Measurements from ENCODE around the gene ADRA2C. TPM values are rescaled to one million over a fixed set of nuclear protein-coding genes. Genes with fewer than 3 reads are reported as not detected.

ADRA2C gene
- polyA plus RNA-seq (2012; ENCODE audit: low read depth, missing spikeins) = not detected

DNA sequence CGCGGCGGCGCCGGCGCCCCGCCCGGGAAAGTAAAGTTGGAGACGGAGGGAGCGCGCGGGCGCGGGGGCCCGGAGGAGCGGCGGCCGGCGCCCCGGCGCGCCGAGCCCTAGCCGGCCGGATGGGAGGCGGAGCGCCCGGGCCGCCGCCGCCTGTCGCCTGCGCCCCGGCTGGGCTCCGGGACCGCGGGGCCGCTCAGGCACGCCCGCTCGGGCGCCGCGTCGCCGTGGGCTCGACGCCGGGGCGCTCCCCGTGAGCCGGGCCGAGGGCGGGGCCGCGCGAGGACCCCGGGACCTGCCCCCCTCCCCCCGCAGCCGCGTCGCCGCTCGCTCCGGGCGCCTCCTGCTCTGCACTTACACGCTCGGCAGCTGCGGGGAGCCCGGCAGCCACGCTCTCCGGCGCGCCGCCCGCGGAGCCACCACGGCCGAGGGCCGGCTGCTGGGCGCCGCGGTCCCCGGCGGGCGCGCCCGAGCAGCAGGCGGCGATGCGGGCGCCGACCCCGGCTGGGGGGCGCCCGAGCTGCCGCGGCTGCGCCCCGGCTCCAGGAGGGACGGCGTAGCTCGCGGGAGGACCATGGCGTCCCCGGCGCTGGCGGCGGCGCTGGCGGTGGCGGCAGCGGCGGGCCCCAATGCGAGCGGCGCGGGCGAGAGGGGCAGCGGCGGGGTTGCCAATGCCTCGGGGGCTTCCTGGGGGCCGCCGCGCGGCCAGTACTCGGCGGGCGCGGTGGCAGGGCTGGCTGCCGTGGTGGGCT lies at the start of gene ADRA2C:
Gene ADRA2C (plus strand): TSS at position 350 of the 749 bp plus-strand sequence. CDS start 222 bp downstream, at position 572.
- DNase-seq (ENCODE audit: insufficient read length, low spot score) (peak; percentile 47), FAIRE-seq (no peak)
- TF ChIP-seq TAF1 (IDR thresholded peaks at IDR 0.05; ENCODE audit: low read depth, low read length) (no peak), SPI1 (IDR thresholded peaks at IDR 0.05; ENCODE audit: low read depth, low read length) (no peak), PAX5 (IDR thresholded peaks at IDR 0.05; ENCODE audit: insufficient read depth, low read length, severe bottlenecking) (no peak), POU2F2 (IDR thresholded peaks at IDR 0.05; ENCODE audit: low read depth, low read length) (no peak), POLR2A (IDR thresholded peaks at IDR 0.05; ENCODE audit: low read depth, low read length) (no peak), POLR2AphosphoS5 (IDR thresholded peaks at IDR 0.05; ENCODE audit: low read depth, low read length) (no peak)

DNA sequence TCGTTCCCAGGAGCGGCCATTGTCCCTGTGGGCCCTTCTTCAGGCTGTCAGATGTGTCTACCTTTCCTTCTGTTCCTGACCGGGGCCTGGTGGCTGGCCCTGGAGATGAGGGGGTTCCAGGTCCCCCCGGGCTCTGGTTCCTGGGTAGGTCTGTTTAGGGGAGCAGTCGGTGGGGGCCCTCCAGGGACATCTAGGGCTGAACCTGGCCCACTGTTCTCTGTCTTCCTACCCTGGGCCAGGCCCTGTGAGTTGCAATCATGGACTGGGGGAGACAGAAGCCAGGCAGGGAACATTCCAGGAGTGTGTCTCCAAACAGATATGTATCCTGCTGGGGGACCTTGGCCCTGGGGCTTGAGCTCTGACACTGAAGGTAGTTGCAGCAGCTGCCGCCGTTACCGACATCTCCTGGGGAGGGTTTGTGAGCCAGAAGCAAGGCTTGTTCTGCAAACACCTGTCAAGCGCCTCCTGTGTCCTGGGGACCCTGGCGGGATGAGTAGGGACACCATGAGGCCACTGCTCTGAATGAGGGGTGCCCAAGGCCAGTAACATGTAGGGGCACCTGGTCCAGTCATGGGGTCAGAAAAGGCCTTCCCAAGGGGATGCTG lies 49.5 kb upstream of the ADRA2C start:
- TF ChIP-seq TAF1 (IDR thresholded peaks at IDR 0.05; ENCODE audit: low read depth, low read length) = no peak
- TF ChIP-seq POLR2AphosphoS5 (IDR thresholded peaks at IDR 0.05; ENCODE audit: low read depth, low read length) = no peak
- no peak for TF ChIP-seq POLR2A (IDR thresholded peaks at IDR 0.05; ENCODE audit: low read depth, low read length)
- no peak for TF ChIP-seq PAX5 (IDR thresholded peaks at IDR 0.05; ENCODE audit: insufficient read depth, low read length, severe bottlenecking)
- TF ChIP-seq POU2F2 (IDR thresholded peaks at IDR 0.05; ENCODE audit: low read depth, low read length) = no peak
- no peak for TF ChIP-seq SPI1 (IDR thresholded peaks at IDR 0.05; ENCODE audit: low read depth, low read length)

GRCh38 chr4:3717241-3717640 lies 48.9 kb upstream of the ADRA2C start:
- TF ChIP-seq POLR2A (IDR thresholded peaks at IDR 0.05; ENCODE audit: low read depth, low read length) = no peak
- no peak for TF ChIP-seq TAF1 (IDR thresholded peaks at IDR 0.05; ENCODE audit: low read depth, low read length)
- TF ChIP-seq SPI1 (IDR thresholded peaks at IDR 0.05; ENCODE audit: low read depth, low read length) = no peak
- no peak for TF ChIP-seq POLR2AphosphoS5 (IDR thresholded peaks at IDR 0.05; ENCODE audit: low read depth, low read length)
- no peak for TF ChIP-seq POU2F2 (IDR thresholded peaks at IDR 0.05; ENCODE audit: low read depth, low read length)
- no peak for TF ChIP-seq PAX5 (IDR thresholded peaks at IDR 0.05; ENCODE audit: insufficient read depth, low read length, severe bottlenecking)
- DNase-seq (ENCODE audit: insufficient read length, low spot score) (no peak), FAIRE-seq (no peak)

More for the DNA sequence above, 49.5 kb upstream of the ADRA2C start:
- FAIRE-seq (no peak), DNase-seq (ENCODE audit: insufficient read length, low spot score) (no peak)

GRCh38 chr4:3718462-3718861 lies 47.7 kb upstream of the ADRA2C start:
- DNase-seq (ENCODE audit: insufficient read length, low spot score) (no peak), FAIRE-seq (no peak)
- no peak for TF ChIP-seq SPI1 (IDR thresholded peaks at IDR 0.05; ENCODE audit: low read depth, low read length)

DNA sequence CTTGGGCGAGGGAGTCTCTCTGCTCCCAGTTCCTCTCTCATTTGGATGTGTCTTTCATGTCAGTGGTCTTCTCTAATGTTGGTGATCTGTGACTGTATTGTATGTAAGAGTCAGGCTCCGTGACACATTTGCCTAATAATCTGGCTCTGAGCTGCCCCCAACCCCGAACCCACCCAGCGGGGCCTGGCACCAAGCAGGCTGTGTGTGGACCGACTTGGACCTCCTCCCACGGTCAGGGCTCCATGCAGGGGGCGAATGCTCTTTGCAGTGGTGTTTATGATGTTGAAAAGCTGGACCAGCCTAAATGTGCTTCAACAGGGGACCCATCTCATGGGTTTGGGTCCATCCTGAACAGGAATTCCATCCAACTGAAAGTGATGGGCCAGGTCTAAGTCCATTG lies 47.0 kb upstream of the ADRA2C start:
- FAIRE-seq (no peak), DNase-seq (ENCODE audit: insufficient read length, low spot score) (no peak)
- TF ChIP-seq POU2F2 (IDR thresholded peaks at IDR 0.05; ENCODE audit: low read depth, low read length) = no peak
- TF ChIP-seq PAX5 (IDR thresholded peaks at IDR 0.05; ENCODE audit: insufficient read depth, low read length, severe bottlenecking) = no peak
- TF ChIP-seq POLR2A (IDR thresholded peaks at IDR 0.05; ENCODE audit: low read depth, low read length) = no peak
- TF ChIP-seq POLR2AphosphoS5 (IDR thresholded peaks at IDR 0.05; ENCODE audit: low read depth, low read length) = no peak
- TF ChIP-seq SPI1 (IDR thresholded peaks at IDR 0.05; ENCODE audit: low read depth, low read length) = no peak
- no peak for TF ChIP-seq TAF1 (IDR thresholded peaks at IDR 0.05; ENCODE audit: low read depth, low read length)

DNA sequence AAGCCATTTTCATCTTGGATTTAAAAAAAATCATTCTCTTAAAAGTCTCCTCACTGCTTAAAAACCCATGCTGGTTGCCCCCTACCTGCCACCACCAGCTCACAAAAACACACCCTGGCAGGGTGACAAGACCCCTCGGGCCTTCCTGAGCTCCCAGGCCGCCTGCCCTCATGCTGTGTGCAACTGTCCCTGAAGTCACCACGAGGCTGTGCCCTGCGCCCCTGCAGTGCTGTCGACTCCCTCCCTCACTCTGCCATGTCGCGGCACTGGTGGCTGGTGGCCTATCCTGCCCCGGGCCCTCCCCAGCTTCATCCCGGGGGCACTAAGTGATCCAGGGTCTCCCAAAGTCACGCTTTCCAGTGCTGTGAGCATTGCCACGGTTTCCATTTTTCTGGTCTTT lies 46.3 kb upstream of the ADRA2C start:
- DNase-seq (ENCODE audit: insufficient read length, low spot score) (no peak), FAIRE-seq (no peak)
- no peak for TF ChIP-seq POLR2A (IDR thresholded peaks at IDR 0.05; ENCODE audit: low read depth, low read length)
- TF ChIP-seq POLR2AphosphoS5 (IDR thresholded peaks at IDR 0.05; ENCODE audit: low read depth, low read length) = no peak
- no peak for TF ChIP-seq POU2F2 (IDR thresholded peaks at IDR 0.05; ENCODE audit: low read depth, low read length)
- no peak for TF ChIP-seq PAX5 (IDR thresholded peaks at IDR 0.05; ENCODE audit: insufficient read depth, low read length, severe bottlenecking)
- no peak for TF ChIP-seq SPI1 (IDR thresholded peaks at IDR 0.05; ENCODE audit: low read depth, low read length)
- TF ChIP-seq TAF1 (IDR thresholded peaks at IDR 0.05; ENCODE audit: low read depth, low read length) = no peak

DNA sequence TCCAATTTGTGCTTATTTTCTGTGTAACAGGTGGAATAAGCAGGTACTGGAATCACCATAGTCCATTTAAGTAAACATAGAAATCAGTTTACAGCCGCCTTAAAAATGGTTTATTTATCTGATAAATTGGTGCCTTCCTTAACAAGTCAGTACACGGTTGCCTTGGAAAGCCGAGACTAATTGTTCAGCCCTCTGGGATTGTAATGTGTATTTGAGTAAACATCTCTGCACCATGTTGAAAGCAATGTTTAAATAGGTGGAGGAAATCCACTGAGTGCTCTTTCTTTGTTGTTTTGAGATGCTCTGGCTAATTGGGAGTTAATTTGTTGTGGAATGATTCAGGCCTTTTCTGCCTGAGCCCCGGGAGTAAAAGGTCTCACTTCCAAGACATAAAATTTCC lies 45.7 kb upstream of the ADRA2C start:
- no peak for TF ChIP-seq POU2F2 (IDR thresholded peaks at IDR 0.05; ENCODE audit: low read depth, low read length)
- TF ChIP-seq TAF1 (IDR thresholded peaks at IDR 0.05; ENCODE audit: low read depth, low read length) = no peak
- TF ChIP-seq POLR2AphosphoS5 (IDR thresholded peaks at IDR 0.05; ENCODE audit: low read depth, low read length) = no peak
- no peak for TF ChIP-seq SPI1 (IDR thresholded peaks at IDR 0.05; ENCODE audit: low read depth, low read length)
- no peak for TF ChIP-seq POLR2A (IDR thresholded peaks at IDR 0.05; ENCODE audit: low read depth, low read length)
- no peak for TF ChIP-seq PAX5 (IDR thresholded peaks at IDR 0.05; ENCODE audit: insufficient read depth, low read length, severe bottlenecking)
- FAIRE-seq = no peak
- no peak for DNase-seq (ENCODE audit: insufficient read length, low spot score)

DNA sequence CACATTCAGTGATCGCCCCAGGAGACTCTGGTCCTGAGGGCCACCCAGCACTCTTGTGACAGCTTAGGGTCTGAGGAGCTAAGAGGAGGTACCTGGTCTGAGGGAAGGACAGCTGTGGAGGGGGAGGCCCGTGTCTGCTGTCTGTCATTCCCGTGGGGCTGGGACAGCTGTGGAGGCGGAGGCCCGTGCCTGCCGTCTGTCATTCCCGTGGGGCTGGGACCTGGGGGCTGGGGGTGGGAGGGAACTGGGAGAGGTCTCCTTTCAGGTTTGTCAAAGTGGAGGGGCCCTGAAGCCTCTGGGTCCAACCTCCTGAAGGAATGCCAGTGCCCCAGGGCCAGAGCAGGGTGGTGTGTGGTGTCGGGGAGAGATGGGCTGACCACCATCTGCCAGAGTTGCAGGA lies 45.0 kb upstream of the ADRA2C start:
- no peak for DNase-seq (ENCODE audit: insufficient read length, low spot score)
- TF ChIP-seq TAF1 (IDR thresholded peaks at IDR 0.05; ENCODE audit: low read depth, low read length) (no peak), POLR2A (IDR thresholded peaks at IDR 0.05; ENCODE audit: low read depth, low read length) (no peak), POLR2AphosphoS5 (IDR thresholded peaks at IDR 0.05; ENCODE audit: low read depth, low read length) (no peak), POU2F2 (IDR thresholded peaks at IDR 0.05; ENCODE audit: low read depth, low read length) (no peak), SPI1 (IDR thresholded peaks at IDR 0.05; ENCODE audit: low read depth, low read length) (no peak), PAX5 (IDR thresholded peaks at IDR 0.05; ENCODE audit: insufficient read depth, low read length, severe bottlenecking) (no peak)
- FAIRE-seq = no peak

DNA sequence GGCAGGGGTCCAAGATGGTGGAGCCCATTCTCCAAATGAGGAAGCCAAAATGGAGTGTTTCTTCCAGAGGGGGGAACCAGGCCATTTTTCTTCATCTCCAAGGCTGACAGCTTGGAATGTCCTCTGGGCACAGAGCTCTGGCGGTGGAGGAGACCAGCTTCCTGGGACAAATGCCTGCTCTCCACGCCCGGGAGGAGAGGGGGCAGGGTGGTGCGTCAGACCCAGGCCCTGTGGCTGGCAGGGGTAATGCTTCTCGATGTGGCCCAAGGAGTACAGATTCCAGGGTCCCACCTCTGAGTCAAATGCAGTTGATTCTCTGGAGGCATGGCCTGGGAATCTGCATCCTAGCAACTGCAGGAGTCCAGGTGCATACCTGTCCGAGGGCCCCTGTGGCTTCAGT lies 44.6 kb upstream of the ADRA2C start:
- TF ChIP-seq SPI1 (IDR thresholded peaks at IDR 0.05; ENCODE audit: low read depth, low read length) (no peak), PAX5 (IDR thresholded peaks at IDR 0.05; ENCODE audit: insufficient read depth, low read length, severe bottlenecking) (no peak), POLR2A (IDR thresholded peaks at IDR 0.05; ENCODE audit: low read depth, low read length) (no peak), POU2F2 (IDR thresholded peaks at IDR 0.05; ENCODE audit: low read depth, low read length) (no peak), TAF1 (IDR thresholded peaks at IDR 0.05; ENCODE audit: low read depth, low read length) (no peak)
- no peak for FAIRE-seq
- no peak for DNase-seq (ENCODE audit: insufficient read length, low spot score)
